Measurements from ENCODE around the gene PLPP7.
"Not testable (repeated sequence)": the region's sequence is repeated elsewhere in the genome, so short reads cannot be mapped to it uniquely, and the experiment has no call there.

PLPP7 gene

DNA sequence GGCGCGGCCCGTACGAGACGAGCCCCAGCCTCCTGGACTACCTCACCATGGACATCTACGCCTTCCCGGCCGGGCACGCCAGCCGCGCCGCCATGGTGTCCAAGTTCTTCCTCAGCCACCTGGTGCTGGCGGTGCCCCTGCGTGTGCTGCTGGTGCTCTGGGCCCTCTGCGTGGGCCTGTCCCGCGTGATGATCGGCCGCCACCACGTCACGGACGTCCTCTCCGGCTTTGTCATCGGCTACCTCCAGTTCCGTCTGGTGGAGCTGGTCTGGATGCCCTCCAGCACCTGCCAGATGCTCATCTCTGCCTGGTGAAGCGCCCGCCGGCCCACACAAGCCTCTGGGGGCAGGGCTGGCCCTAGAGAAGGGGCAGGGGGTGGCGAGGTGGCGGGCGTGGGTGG, 18.5 kb downstream of the PLPP7 start:
- no peak for DNase-seq

DNA sequence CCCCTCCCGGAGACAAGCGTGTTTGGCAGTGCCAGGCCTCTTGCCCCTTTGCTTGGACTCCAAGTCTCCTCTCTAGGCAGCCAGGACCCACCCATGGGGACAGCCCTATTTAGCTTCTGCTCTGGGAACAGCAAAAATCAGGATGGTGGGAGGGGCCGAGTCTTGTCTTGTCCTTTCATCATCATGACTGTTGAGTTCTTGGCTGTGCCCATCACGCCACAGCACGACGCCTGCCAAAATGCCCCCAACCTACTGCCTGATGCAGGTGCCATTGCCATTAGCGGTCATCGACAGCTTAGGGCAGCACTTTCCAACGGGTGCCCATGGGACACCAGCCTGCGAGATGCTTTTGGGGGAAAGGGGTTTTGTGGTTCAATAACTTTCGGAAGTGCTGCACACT, 18.9 kb downstream of the PLPP7 start:
- DNase-seq = no peak

DNA sequence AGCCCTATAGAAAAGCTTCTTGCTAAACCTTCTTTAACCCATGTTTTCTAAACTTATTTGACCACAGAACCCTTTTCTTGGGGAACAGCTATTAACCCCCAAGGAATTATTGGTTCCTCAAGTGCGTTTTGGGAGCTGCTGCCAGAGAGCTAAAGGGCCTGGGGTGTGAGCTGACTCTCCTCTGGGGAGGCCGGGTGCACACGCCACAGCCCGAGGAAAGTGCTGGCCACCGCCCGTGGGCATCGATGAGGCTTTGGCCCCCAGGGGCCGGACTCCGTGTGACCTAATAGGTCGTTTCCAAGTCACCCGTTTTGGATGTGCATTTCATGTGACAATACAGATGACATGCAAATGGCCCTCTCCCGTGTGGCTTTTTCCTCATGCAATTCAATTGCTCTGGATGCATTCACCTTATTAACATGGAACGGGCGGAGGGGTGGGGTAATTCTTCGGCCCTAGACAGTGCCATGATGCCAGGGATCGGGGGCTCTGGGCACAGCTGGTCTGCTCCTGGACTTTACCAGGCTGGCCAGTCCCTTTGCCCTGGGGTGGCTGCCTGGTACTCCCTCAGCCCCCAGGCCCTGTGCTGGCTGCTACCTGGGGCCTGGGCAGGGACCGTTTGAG, 19.5 kb downstream of the PLPP7 start:
- DNase-seq = no peak

DNA sequence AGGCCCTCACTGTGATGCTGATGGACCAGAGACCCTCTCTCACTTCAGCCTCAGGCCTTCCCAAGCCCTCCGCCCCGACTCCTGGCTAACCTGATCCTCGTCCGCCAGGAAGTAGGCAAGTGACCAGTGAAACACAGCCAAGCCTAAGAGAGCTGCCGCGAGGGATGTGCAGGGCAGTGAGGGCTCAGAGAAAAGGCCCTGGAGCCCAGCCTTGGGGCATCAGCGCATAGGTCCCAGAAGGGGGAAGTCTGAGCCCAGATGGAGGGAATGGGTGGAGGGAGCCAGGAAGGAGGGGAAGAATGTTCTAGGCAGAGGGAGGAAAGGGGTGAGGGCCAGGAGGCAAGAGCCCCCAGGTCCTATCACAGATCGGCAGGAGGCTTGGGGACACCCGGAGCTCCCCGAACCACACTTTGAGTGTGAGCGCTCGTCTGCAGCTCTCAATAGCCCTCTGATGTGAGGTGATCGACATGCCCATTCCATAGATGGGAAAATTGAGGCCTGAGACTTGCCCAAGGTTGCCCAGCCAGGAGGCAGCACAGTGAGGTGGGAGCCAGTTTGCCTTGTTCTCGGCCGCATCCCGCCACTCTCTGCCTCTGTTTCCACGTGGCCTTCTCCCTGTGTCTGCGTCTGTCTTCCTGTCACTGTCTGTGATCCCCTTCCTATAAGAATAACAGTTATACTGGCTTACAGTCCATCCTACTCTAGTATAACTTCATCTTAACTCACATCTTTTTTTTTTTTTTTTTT, 20.2 kb downstream of the PLPP7 start:
- no peak for DNase-seq

DNA sequence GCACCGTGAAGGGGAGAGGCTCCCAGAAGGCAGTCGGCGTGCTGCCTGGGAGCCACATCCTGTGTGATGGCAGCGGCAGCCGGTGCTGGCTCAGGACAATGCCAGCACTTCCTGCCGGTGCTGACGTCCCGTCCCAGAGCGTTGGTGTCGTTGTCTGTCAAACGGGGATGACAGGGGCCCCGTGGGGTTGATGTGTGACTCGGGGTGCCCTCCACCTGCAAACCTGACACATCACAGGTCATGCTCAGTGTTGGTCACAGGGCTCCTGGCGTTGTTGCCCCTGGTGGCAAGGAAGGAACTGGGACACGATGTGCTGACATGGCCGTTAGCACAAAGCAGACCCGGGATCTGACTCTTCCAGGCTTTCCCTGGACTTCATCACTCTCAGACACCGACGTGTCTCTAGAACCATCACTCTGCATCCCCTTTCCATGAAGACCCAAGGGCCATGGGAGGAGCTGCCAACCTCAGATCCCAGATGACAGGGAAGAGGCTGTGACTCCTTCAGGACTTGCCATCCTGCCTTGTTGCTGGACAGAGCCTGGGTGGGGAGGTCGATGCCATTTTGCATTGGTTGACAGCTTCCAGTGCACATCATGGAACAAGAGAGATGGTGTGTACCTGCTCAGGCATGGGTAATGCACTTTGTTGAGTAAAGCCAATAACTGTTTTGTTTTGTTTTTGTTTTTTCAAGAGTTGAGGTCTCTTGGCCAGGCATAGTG, 21.5 kb downstream of the PLPP7 start:
- DNase-seq = no peak

DNA sequence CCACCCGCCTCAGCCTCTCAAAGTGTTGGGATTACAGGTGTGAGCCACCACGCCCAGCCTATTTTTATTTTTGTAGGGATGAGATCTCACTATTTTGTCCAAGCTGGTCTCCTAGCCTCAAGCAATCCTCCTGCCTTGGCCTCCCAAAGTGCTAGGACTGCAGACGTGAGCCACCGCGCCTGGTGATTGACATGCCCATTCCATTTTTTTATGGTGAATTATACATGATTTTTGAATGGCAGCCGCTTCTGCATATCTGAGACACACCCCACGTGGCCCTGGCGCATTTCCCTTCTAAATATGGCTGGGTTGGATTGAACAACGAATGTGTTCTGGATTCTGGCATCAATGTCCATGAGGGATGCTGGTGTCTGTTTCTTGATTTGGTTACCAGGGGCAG, 22.7 kb downstream of the PLPP7 start:
- DNase-seq = no peak

DNA sequence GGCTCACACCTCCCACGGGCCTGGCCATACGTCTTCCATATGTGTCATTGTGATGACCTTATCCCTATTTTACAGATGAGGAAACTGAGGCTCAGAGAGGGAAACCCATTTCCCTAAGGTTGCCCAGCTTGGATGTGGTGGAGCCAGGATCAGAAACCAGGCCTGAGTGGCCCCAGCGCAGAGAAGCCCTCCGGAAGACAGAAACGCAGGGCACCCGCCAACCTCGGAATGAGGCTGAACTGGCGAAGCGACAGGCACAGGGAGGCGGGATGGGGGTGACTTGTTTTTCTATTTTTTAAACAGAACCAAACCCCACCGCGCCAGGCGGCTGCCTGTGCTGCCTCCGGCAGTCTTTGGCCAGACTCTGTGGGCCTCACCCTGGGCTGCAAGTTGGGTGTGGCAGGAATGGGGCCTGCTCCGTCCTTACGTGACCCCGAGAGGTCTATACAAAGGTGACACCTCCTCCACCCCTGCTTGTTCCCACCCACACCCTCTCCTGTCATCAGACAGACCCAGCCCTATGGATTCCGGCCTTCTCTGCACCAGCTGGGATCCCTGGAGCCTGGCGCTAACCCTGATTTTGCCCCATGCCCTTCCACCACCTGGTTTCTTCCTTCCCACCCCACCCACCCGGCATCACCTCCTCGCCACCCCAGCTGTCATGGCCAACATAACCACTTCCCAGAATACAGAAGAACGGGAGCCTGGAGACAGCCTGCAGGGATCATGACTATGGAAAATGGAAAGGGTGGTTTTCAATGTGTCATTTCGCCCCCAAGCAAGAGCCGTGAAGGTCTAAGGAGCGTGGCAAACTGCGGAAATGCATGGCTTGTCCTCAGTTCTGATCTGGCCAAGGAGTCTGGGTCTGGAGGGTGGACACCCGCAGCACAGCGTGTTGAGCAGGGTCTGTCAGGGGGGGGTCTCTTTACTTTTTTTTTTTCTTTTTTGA, 23.6 kb downstream of the PLPP7 start:
- DNase-seq = no peak

DNA sequence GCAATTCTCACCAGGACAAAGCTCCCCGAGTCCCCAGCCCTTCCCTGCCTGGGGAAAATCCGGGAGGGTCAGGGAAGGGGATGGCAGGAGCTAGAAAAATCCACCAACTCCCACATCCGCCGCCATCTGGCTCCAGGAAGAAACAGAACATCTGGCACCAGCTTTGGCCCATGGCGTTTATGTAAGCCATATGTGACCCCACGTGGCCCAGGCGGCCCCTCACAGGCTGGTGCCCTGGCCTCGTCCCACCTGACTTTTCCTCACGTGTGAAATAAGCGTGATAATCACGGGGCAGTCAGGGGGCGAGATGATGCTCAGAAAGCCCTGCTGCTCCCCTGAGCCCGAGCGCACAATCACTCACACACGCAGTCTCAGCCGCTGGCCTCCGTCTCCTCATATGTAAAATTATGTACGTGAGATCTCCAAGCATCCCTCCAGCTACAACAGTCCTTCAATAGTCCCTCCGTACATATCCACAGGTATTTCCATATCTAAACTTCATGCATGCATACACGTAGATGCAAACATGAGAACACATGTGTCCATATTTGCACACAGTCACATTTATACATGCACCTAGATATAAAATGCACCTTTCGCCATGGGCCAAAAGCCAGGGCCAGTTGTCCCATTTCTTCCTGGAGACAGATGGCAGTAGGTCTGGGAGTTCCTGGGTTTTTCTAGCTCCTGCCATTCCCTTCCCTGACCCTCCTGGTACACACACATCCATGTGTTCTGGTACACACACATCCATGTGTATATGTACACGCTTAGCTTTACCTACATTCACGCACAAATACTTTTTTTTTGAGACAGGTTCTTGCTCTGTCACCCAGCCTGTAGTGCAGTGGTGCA, 28.9 kb downstream of the PLPP7 start:
- no peak for DNase-seq

DNA sequence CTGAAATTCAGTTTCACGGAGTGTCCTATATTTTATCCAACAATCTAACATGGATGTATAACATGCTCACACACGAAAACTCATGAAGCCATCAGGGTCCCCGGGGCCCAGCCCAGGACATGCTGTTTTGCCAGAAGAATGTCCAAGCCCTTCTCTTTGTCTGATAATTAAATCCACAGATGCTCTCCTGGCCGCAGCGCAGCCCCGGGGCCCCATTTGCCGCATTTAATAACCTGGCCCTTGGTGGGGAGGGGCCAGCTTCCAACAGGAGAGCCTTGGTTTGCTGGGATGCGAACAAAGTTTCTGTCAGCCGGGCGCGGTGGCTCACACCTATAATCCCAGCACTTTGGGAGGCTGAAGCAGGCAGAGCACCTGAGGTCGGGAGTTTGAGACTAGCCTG, 30.0 kb downstream of the PLPP7 start:
- DNase-seq = no peak

DNA sequence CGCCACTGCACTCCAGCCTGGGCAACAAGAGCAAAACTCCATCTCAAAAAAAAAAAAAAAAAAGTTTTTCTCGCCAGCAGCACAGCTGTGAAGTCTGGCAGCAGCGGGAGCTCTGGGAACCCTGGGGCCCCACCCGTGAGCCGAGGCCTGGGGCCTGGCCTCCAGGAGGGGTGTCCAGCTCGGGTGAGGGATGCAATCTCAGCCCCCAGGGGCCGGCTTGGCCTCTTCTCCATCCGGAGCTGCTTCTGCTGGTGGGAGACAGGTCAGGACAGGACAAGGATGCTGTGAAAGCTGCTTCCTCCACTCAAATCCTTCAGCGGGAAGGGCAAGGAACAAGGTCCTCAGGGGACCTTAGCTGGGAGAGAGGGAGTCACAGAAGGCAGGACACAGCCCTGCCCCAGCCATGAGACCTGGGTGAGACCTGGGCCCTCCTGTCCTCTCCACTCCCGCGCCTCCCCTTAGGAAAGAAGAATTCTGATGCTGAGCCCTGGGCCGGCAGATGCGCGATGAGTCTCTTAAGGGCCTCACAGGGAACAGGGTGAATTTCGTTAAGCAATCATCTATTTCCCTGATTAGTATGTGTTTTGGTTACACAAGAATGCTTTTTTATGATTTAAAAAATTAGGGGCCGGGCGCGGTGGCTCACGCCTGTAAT, 30.6 kb downstream of the PLPP7 start:
- no peak for DNase-seq

DNA sequence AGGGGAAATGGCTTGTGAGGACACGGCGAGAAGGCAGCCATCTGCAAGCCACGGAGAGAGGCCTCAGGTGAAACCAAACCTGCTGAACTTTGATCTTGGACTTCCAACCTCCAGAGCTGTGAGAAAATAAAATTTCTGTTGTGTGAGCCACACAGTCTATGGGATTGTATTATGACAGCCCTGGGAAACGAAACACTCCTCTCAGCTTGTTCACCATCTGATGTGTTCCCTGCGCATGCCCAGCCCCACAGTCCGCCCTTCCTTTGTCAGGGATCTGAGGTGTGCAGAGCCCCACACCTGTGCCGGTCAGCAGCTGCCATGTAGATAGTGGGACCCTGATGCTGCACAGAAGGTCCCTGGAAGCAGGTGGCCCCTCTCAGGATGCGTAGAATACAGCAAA, 34.1 kb downstream of the PLPP7 start:
- no peak for DNase-seq

DNA sequence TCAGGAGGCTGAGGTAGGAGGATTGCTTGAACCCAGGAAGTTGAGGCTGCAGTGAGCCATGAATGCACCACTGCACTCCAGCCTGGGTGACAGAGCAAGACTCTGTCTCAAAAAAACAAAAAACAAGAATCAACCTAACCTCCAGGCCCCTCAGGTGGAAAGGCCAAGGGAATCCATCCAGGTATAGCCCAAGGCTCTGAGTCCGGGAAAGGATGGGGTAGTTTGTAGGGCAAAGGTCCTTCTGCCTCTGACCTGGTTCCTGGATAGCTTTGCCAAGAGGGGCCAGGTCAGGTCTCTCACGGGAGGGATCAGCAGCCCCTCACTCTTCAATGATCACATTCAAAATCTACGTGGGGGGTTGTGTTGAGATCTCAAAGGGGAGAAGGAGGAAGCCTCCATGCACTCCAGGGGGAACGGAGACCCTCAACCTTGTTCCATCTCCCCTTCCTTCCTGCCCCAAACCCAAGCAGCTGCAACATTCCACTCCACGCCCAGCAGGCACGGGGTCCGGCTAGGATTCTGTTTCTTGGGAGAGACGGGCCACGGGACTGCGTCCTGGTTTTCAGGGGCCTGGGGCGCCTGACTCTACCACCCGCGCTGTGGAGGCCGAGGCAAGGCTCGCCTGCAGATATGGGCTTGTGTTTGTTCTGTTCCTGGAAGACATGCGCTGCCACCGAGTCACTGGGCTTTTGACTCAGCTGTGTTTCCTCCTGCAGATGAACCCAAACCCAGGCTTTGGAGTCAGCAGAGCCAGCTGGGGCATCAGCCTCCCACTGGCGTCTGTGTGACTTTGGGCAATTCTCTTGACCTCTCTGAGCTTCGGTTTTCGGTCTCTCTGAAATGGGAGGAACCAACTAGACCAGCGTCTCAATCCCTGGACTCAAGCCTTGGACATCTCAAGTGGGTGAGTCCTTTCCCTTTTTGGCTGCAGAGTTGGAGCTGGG, 35.5 kb downstream of the PLPP7 start:
- no peak for DNase-seq

DNA sequence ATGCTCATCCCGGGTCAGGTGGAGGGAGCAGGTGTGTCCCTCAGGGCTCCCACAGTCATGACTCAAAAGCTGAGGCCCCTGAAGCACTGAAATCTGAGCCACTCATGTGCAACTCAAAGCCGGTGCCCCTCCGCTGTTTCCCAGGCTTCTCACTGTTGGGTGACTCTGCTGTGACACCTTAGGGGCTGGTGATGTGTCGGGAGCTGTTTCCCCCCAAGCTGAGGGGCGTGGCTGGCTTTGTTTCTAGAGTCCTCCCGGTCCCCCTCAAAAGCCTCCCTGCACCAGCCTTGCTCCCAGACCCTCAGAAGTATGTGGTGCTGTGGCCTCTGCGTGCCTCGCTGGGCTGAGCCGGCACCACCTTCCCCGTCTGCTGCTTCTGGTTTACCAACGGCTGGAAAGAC, 39.7 kb downstream of the PLPP7 start:
- no peak for DNase-seq

DNA sequence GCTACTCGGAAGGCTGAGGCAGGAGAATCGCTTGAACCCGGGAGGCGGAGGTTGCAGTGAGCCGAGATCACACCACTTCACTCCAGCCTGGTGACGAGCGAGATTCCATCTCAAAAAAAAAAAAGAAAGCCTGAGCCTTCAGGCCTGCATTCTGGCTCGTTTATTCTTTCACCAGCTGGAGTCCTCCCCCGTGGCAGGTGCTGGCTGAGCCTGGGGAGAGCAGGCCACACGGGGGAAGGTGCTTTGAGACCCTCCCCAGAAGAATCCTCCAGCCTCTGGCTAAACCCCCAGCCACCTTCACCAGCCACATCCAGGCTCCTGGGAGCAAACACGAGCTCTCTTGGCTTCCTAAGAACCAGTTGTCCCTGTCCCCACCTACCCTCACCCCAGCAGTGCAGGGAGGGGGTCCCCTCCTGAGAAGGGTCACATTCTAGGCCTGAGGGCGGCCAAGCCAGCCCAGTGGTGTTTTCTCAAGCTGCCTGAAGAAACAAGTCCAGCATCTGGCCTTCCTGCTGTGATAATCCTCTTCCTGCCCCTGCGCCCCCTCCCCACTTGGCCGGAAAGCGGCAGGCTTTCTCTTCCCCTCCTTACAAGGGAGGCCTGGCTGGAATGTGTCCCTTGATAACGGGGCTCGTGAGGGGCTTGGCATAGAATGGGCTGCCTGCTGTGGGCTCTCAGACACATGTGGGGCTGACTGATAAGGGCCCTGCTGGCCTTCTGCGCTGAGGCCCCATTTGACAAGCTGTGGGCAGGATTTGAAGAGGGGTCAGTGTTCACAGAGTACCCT, 41.5 kb downstream of the PLPP7 start:
- DNase-seq = no peak

DNA sequence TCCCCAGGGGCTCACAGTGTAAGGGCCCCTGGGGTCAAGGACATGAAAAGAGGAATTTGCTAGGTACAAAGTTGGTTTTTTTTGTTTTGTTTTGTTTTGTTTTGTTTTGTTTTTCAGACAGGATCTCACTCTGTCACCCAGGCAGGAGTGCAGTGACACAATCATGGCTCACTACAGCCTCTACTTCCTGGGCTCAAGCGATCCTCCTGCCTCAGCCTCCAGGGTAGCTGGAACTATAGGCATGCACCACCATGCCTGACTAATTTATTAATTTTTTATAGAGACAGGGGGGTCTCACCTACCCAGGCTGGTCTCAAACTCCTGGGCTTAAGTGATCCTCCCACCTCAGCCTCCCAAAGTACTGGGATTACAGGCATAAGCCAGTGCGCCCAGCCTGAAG, 42.5 kb downstream of the PLPP7 start:
- not testable (repeated sequence) for DNase-seq

DNA sequence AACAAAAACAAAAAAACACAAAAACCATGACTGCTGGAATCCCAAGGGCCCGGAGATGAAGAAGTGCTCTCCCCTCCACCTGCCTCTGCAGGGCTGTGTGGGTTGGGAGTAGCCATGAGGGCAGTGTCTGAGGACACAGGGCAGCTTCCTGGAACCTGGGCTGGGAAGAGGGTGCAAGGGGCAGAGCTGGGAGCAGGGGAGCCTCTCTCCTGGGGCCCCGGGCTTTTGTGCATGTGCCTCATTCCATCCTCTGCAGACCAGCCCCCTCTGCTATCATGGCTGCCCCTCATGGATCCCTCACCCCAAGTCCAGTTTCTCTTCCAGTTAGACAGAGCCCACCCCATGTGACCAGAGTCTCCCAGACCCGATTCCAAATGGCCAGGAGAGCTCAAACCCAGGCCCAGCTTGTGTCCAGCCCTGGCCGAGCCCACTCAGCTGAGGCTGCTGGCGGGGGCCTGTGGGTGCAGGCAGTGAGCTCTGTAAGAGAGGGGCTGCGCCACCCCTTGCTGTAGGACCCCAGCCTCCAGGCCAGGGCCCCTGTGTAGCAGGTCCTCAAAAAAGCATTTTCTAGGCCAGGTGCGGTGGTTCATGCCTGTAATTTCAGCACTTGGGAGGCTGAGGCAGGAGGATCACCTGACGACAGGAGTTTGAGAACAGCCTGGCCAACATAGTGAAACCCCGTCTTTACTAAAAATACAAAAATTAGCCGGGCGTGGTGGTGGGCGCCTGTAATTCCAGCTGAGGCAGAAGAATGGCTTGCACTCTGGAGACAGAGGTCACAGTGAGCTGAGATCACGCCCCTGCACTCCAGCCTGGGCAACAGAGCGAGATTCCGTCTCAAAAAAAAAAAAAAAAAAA, 44.5 kb downstream of the PLPP7 start:
- DNase-seq = no peak

DNA sequence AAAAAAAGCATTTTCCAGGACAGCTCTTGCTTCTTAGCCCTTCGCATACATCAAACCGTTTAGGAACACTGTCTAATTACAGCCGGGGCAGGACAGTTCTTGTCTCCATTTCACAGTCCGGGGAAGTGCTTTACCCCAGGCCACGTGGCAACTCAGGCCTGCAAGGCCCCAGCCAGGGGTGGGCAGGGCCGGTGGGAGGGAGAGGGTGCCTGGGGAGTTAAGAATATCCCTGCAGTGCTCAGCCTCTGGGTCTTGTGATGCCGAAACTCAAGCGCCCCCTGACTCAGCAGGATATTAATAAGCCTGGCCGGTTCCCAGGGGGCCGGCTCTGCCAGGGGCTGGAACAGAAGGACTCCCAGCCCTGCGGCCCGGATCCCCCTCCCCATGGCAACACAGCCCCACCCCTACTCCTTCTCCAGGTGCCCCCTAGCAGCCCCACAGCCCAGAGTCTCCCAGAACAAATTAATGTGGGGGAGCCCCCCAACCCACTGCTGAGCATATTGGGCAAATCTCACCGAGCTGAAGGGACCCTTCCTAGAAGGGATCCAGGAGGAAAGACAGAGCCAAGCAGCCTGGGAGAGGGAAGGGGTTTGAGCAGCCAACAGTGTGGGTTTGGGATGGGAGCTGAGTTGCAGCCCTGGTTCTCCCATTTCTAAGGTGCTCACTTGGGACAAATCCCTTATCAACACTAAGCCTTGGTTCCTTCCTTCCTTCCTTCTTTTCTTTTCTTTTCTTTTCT, 45.3 kb downstream of the PLPP7 start:
- no peak for DNase-seq

DNA sequence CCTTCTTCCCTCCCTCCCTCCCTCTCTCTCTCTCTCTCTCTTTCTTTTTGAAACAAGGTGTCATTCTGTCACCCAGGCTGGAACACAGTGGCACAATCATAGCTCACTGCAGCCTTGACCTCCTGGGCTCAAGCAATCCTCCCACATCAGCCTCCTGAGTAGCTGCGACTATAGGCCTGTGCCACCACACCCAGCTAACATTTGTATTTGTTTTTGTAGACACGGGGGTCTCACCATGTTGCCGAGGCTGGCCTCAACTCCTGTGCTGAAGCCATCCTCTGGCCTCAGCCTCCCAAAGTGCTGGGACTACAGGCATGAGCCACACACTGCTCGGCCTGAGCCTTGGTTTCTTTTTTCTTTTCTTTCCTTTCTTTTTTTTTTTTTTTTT, 45.8 kb downstream of the PLPP7 start:
- no peak for DNase-seq
